Islet of Langerhans (tissue), 1 donor: ENCODE results near the gene PCDHGA9.
"Not testable (repeated sequence)": the region's sequence is repeated elsewhere in the genome, so short reads cannot be mapped to it uniquely, and the experiment has no call there.

Source experiments
- FAIRE-seq: peaks from one replicate; lab custom pipeline; 2011; peaks lifted over from hg19 to GRCh38; lab: Jason Lieb, UNC

PCDHGA9 gene

GRCh38 chr5:141402553-141403243 is at the start of gene PCDHGA9:
Gene PCDHGA9, plus strand, starts transcription at chr5:141402778. Its CDS starts 175 bp downstream, at chr5:141402953.
- FAIRE-seq = no peak

- no peak for FAIRE-seq
These were observed 47.6 kb upstream of the PCDHGA9 start, which contains the start of gene PCDHGA4 for GRCh38 chr5:141354900-141355469. Gene PCDHGA4, plus strand, starts transcription at chr5:141355021. Its CDS starts 87 bp downstream, at chr5:141355108.

GRCh38 chr5:141355641-141356040 is 46.9 kb upstream of the PCDHGA9 start:
- FAIRE-seq = no peak

GRCh38 chr5:141356133-141356532 is 46.4 kb upstream of the PCDHGA9 start:
- FAIRE-seq = no peak

GRCh38 chr5:141356950-141357349 is 45.6 kb upstream of the PCDHGA9 start:
- FAIRE-seq = no peak

- FAIRE-seq = no peak
These were observed 42.7 kb upstream of the PCDHGA9 start, which contains the start of gene PCDHGB2 for GRCh38 chr5:141359790-141360426. Gene PCDHGB2, plus strand, starts transcription at chr5:141359994. Its CDS starts 142 bp downstream, at chr5:141360136.

- FAIRE-seq = no peak
These were observed 41.9 kb upstream of the PCDHGA9 start for GRCh38 chr5:141360685-141361084.

GRCh38 chr5:141362719-141363118 is 39.9 kb upstream of the PCDHGA9 start:
- no peak for FAIRE-seq

GRCh38 chr5:141363952-141364660 is 38.5 kb upstream of the PCDHGA9 start, which contains the start of gene PCDHGA5:
Gene PCDHGA5, plus strand, starts transcription at chr5:141364162. Its CDS starts 169 bp downstream, at chr5:141364331.
- no peak for FAIRE-seq

- no peak for FAIRE-seq
These were observed 36.3 kb upstream of the PCDHGA9 start for GRCh38 chr5:141366016-141366896.

GRCh38 chr5:141369994-141370848 is 32.4 kb upstream of the PCDHGA9 start, which contains the start of gene PCDHGB3:
Gene PCDHGB3, plus strand, starts transcription at chr5:141370242. Its CDS starts 153 bp downstream, at chr5:141370395.
- no peak for FAIRE-seq

GRCh38 chr5:141371572-141372475 is 30.8 kb upstream of the PCDHGA9 start:
- FAIRE-seq = no peak

GRCh38 chr5:141373673-141374317 is 28.8 kb upstream of the PCDHGA9 start, which contains the start of gene PCDHGA6:
Gene PCDHGA6, plus strand, starts transcription at chr5:141373891. Its CDS starts 193 bp downstream, at chr5:141374084.
- no peak for FAIRE-seq

GRCh38 chr5:141374627-141375026 is 28.0 kb upstream of the PCDHGA9 start:
- no peak for FAIRE-seq

GRCh38 chr5:141375444-141376155 is 27.0 kb upstream of the PCDHGA9 start:
- FAIRE-seq = not testable (repeated sequence)

- no peak for FAIRE-seq
These were observed 19.9 kb upstream of the PCDHGA9 start, which contains the start of gene PCDHGA7 for GRCh38 chr5:141382469-141383294. Gene PCDHGA7, plus strand, starts transcription at chr5:141382742. Its CDS starts 158 bp downstream, at chr5:141382900.

GRCh38 chr5:141383345-141383744 is 19.2 kb upstream of the PCDHGA9 start:
- FAIRE-seq = no peak
